IMR-90 (cell line): ENCODE data around the gene IQSEC1. TPM values are rescaled to one million over a fixed set of nuclear protein-coding genes. Genes with fewer than 3 reads are reported as not detected.

ENCODE experiments used
- ATAC-seq: fragments of 200-7000 bp; cut with Tn5 transposase; 2 replicates; pipeline ENCODE4 v1.9.1; 2020; ENCODE audit warnings: low read depth, mild to moderate bottlenecking, moderate library complexity
- BruUV-seq: library from RNA; stranded (reverse); fragments of 400-500 nt; replicated peaks from 2 replicates; lab custom pipeline; 2021; lab: Mats Ljungman, UMichigan
- CTCF ChIA-PET: fragments of 300-600 bp; formaldehyde crosslinking; extraction: SDS; loops from one replicate; lab custom pipeline; 2021; ENCODE audit warnings: antibody characterized with exemption; lab: Yijun Ruan, JAX
- POLR2A ChIA-PET: fragments of 300-600 bp; sonication (Branson Sonifier 250); formaldehyde crosslinking; loops from one replicate; lab custom pipeline; 2022; ENCODE audit warnings: antibody characterized with exemption; ENCODE audit not compliant: unreplicated experiment; lab: Charles Lee
- DNase-seq: peaks from one replicate; pipeline ENCODE4 v3.0.0; 2013
- H2AFZ ChIP-seq: replicated peaks from 2 replicates; pipeline ENCODE3; 2013; ENCODE audit warnings: low read length, mild to moderate bottlenecking; ENCODE audit not compliant: poor library complexity
- H2AK5ac ChIP-seq: 2 replicates; pipeline ENCODE4 v1.6.1; 2013; ENCODE audit warnings: low read depth, low read length, inconsistent platforms
- H2AK9ac ChIP-seq: replicated peaks from 2 replicates; pipeline ENCODE3; 2013; ENCODE audit warnings: mild to moderate bottlenecking, low read depth, low read length, moderate library complexity; ENCODE audit not compliant: poor library complexity
- H2BK120ac ChIP-seq: 2 replicates; pipeline ENCODE4 v1.6.1; 2013; ENCODE audit warnings: low read depth, low read length, inconsistent platforms
- H2BK15ac ChIP-seq: 3 replicates; pipeline ENCODE4 v1.6.1; 2013; ENCODE audit warnings: low read depth, low read length, inconsistent platforms
- H2BK20ac ChIP-seq: 2 replicates; pipeline ENCODE4 v1.6.1; 2013; ENCODE audit warnings: low read depth, mild to moderate bottlenecking, inconsistent platforms, low read length, moderate library complexity
- H2BK5ac ChIP-seq: 2 replicates; pipeline ENCODE4 v1.6.1; 2013; ENCODE audit warnings: mild to moderate bottlenecking, low read depth, low read length, inconsistent platforms; ENCODE audit not compliant: poor library complexity, severe bottlenecking
- H3K14ac ChIP-seq: replicated peaks from 2 replicates; pipeline ENCODE4 v1.6.1; 2013; ENCODE audit warnings: low read depth, low read length, inconsistent platforms
- H3K18ac ChIP-seq: 2 replicates; pipeline ENCODE4 v1.6.1; 2013; ENCODE audit warnings: low read depth, low read length, control low read depth
- H3K23ac ChIP-seq: 2 replicates; pipeline ENCODE4 v1.6.1; 2013; ENCODE audit warnings: low read depth, low read length, inconsistent platforms
- H3K27ac ChIP-seq: 2 replicates; pipeline ENCODE4 v1.5.1; 2013; ENCODE audit warnings: mild to moderate bottlenecking, control low read depth, low read length; ENCODE audit not compliant: insufficient read depth
- H3K27me3 ChIP-seq: 2 replicates; pipeline ENCODE4 v1.6.1; 2013; ENCODE audit warnings: low read length; ENCODE audit not compliant: control insufficient read depth, insufficient read depth
- H3K36me3 ChIP-seq: 2 replicates; pipeline ENCODE4 v1.6.1; 2013; ENCODE audit warnings: low read length, mixed read lengths; ENCODE audit not compliant: control insufficient read depth, insufficient read depth
- H3K4ac ChIP-seq: 2 replicates; pipeline ENCODE4 v1.6.1; 2013; ENCODE audit warnings: low read depth, low read length, inconsistent platforms
- H3K4me1 ChIP-seq: 2 replicates; pipeline ENCODE4 v1.6.1; 2013; ENCODE audit warnings: low read length, mixed read lengths; ENCODE audit not compliant: control insufficient read depth, insufficient read depth
- H3K4me2 ChIP-seq: 2 replicates; pipeline ENCODE4 v1.6.1; 2013; ENCODE audit warnings: low read depth, mild to moderate bottlenecking, control low read depth, low read length, moderate library complexity
- H3K4me3 ChIP-seq: 2 replicates; pipeline ENCODE4 v1.5.1; 2013; ENCODE audit warnings: low read depth, mild to moderate bottlenecking, control low read depth, low read length, moderate library complexity; ENCODE audit not compliant: insufficient read depth
- H3K56ac ChIP-seq: 2 replicates; pipeline ENCODE4 v1.6.1; 2013; ENCODE audit warnings: low read length, inconsistent platforms; ENCODE audit not compliant: insufficient read depth; ENCODE audit errors: extremely low read depth
- H3K79me1 ChIP-seq, 2 experiments: 2 replicates each; pipeline ENCODE4 v1.6.1; 2013; ENCODE audit warnings: low read length in 2 of 2, inconsistent platforms in 1 of 2, low read depth in 1 of 2
- H3K9ac ChIP-seq: 2 replicates; pipeline ENCODE4 v1.6.1; 2013; ENCODE audit warnings: low read depth, low read length, control low read depth
- H3K9me1 ChIP-seq: 2 replicates; pipeline ENCODE4 v1.6.1; 2013; ENCODE audit warnings: low read length, inconsistent platforms; ENCODE audit not compliant: insufficient read depth
- H3K9me3 ChIP-seq: 2 replicates; pipeline ENCODE4 v1.6.1; 2013; ENCODE audit warnings: low read length; ENCODE audit not compliant: control insufficient read depth, insufficient read depth
- H4K20me1 ChIP-seq: 2 replicates; pipeline ENCODE4 v1.6.1; 2013; ENCODE audit warnings: low read length, inconsistent platforms; ENCODE audit not compliant: insufficient read depth
- H4K5ac ChIP-seq: 2 replicates; pipeline ENCODE4 v1.6.1; 2013; ENCODE audit warnings: mild to moderate bottlenecking, low read depth, low read length, control low read depth
- H4K8ac ChIP-seq, 2 experiments: 2 replicates each; pipeline ENCODE4 v1.6.1; 2013; ENCODE audit warnings: low read depth in 2 of 2, low read length in 2 of 2, control low read depth in 1 of 2, inconsistent platforms in 1 of 2
- H4K91ac ChIP-seq: 2 replicates; pipeline ENCODE4 v1.6.1; 2013; ENCODE audit warnings: low read depth, low read length, inconsistent platforms; ENCODE audit not compliant: insufficient read depth
- BHLHE40 ChIP-seq: fragments of 150-350 bp; IDR thresholded peaks from 2 replicates; pipeline ENCODE4 v1.6.1; 2016; ENCODE audit warnings: mild to moderate bottlenecking, low read depth, low read length
- CEBPB ChIP-seq: IDR thresholded peaks from 2 replicates; pipeline ENCODE4 v1.6.1; 2012; ENCODE audit warnings: low read depth, low read length, improper control_type of control experiment
- CHD1 ChIP-seq: IDR thresholded peaks from 2 replicates; pipeline ENCODE4 v1.6.1; 2012; ENCODE audit warnings: low read depth, low read length, improper control_type of control experiment
- CTCF ChIP-seq: conservative IDR thresholded peaks from 2 replicates; pipeline ENCODE4 v1.5.1; 2012; ENCODE audit warnings: mild to moderate bottlenecking, low read depth, low read length, improper control_type of control experiment
- FOS ChIP-seq: fragments of 150-350 bp; IDR thresholded peaks from 2 replicates; pipeline ENCODE4 v1.6.1; 2016; ENCODE audit warnings: low read depth, low read length
- MAFK ChIP-seq: IDR thresholded peaks from 2 replicates; pipeline ENCODE4 v1.6.1; 2012; ENCODE audit warnings: low read depth, low read length, improper control_type of control experiment
- MAZ ChIP-seq: IDR thresholded peaks from 2 replicates; pipeline ENCODE4 v1.6.1; 2012; ENCODE audit warnings: low read depth, mild to moderate bottlenecking, low read length, improper control_type of control experiment, moderate library complexity, borderline replicate concordance
- MXI1 ChIP-seq: IDR thresholded peaks from 2 replicates; pipeline ENCODE4 v1.6.1; 2012; ENCODE audit warnings: low read depth, mild to moderate bottlenecking, low read length, moderate library complexity, borderline replicate concordance
- POLR2A ChIP-seq: IDR thresholded peaks from 2 replicates; pipeline ENCODE4 v1.6.1; 2012; ENCODE audit warnings: mild to moderate bottlenecking, low read depth, low read length
- RAD21 ChIP-seq: IDR thresholded peaks from 2 replicates; pipeline ENCODE4 v1.6.1; 2012; ENCODE audit warnings: low read length, improper control_type of control experiment
- RCOR1 ChIP-seq: IDR thresholded peaks from 2 replicates; pipeline ENCODE4 v1.6.1; 2012; ENCODE audit warnings: mild to moderate bottlenecking, low read length, improper control_type of control experiment; ENCODE audit not compliant: insufficient replicate concordance
- RFX5 ChIP-seq: IDR thresholded peaks from 2 replicates; pipeline ENCODE4 v1.8.0; 2012; ENCODE audit warnings: low read depth, mild to moderate bottlenecking, low read length, moderate library complexity
- SMC3 ChIP-seq: fragments of 150-350 bp; IDR thresholded peaks from 2 replicates; pipeline ENCODE4 v1.6.1; 2016; ENCODE audit warnings: low read depth, mild to moderate bottlenecking, antibody characterized with exemption, low read length, moderate library complexity
- USF2 ChIP-seq: fragments of 150-350 bp; IDR thresholded peaks from 2 replicates; pipeline ENCODE4 v1.6.1; 2017; ENCODE audit warnings: mild to moderate bottlenecking, antibody characterized with exemption, low read length, low read depth
- WGBS, 2 experiments: methylation state at CpG; one replicate each; pipeline versions ENCODE4 v1.1.5 to v1.1.7; 2013; ENCODE audit warnings: missing lambda C conversion rate in 2 of 2; ENCODE audit not compliant: insufficient read length in 1 of 2; ENCODE audit errors: extremely low coverage in 2 of 2; 5-methylcytosine and 5-hydroxymethylcytosine counted together
- dilution Hi-C: fragments of 300-500 bp; cut with HindIII; formaldehyde crosslinking; loops from one replicate; pipeline ENCODE4 v1.14.3; 2018; ENCODE audit warnings: low sequenced_read_pairs; ENCODE audit not compliant: unreplicated experiment
- in situ Hi-C: fragments of 300-500 bp; cut with MboI; formaldehyde crosslinking; loops from 3 replicates; pipeline ENCODE4 v1.14.3; 2019; ENCODE audit warnings: low sequenced_read_pairs, inconsistent platforms, mixed read lengths
- intact Hi-C: fragments of 100-400 bp; cut with micrococcal nuclease; formaldehyde crosslinking; loops from 2 replicates; pipeline ENCODE4 v1.10.0; 2022
- polyA plus RNA-seq, 3 experiments: library from polyadenylated mRNA; depleted of rRNA; stranded (reverse); fragments of >200 nt; gene quantifications; 2 replicates each; pipeline ENCODE4 v1.2.3, GENCODE V29; 2012; ENCODE audit warnings: low replicate concordance in 1 of 3
- total RNA-seq: library from RNA; depleted of rRNA; stranded (reverse); fragments of >200 nt; gene quantifications from 2 replicates; pipeline ENCODE4 v1.2.3, GENCODE V29; 2012
- TF ChIP-seq, protein P1 (sequence below): fragments of 150-350 bp; IDR thresholded peaks from 2 replicates; pipeline ENCODE4 v1.6.1; 2016; ENCODE audit warnings: low read depth, mild to moderate bottlenecking, low read length, moderate library complexity, borderline replicate concordance

The IQSEC1 gene
- total and polyA plus RNA-seq, 2 of the 4 experiments (the other 2 are of a cell fraction) = 5.9 to 11.9 TPM

- H4K20me1 ChIP-seq = no peaks in the 10 kb centered on the region
- no peak overlapping the region for H2BK120ac ChIP-seq
- DNase-seq (no peak), ATAC-seq (no peak)
- H2AK9ac ChIP-seq = no peak overlapping the region
- ChIA-PET POLR2A (no interaction called here), CTCF (no interaction called here)
- H3K4me1 ChIP-seq = no peaks in the 10 kb centered on the region
- no peak overlapping the region for H2AK5ac ChIP-seq
- H3K4me3 ChIP-seq = no peak overlapping the region
- dilution Hi-C loops (no loop called here), in situ Hi-C loops (no loop called here), intact Hi-C loops (no loop called here)
- no peak overlapping the region for H4K5ac ChIP-seq
- no peaks in the 10 kb centered on the region for H3K79me1 ChIP-seq
- 69% methylated on average over 6 of the region's 8 CpGs; no CpG with 5 or more reads in 1 of the 2 experiments for WGBS, 2 experiments
- TF ChIP-seq MXI1 (no peak), RCOR1 (no peak), RAD21 (no peak), SMC3 (no peak), FOS (no peak), RFX5 (no peak), USF2 (no peak), MAFK (no peak), BHLHE40 (no peak), CTCF (no peak), POLR2A (no peak), MAZ (no peak), CHD1 (no peak), CEBPB (no peak)
- TF ChIP-seq, protein P1, sequence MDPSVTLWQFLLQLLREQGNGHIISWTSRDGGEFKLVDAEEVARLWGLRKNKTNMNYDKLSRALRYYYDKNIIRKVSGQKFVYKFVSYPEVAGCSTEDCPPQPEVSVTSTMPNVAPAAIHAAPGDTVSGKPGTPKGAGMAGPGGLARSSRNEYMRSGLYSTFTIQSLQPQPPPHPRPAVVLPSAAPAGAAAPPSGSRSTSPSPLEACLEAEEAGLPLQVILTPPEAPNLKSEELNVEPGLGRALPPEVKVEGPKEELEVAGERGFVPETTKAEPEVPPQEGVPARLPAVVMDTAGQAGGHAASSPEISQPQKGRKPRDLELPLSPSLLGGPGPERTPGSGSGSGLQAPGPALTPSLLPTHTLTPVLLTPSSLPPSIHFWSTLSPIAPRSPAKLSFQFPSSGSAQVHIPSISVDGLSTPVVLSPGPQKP = no peak
- no peak overlapping the region for H3K27ac ChIP-seq
- H3K9me1 ChIP-seq = no peaks in the 10 kb centered on the region
- peaks cover 21% of the 10 kb centered on the region for H3K27me3 ChIP-seq
- no peak overlapping the region for H4K8ac ChIP-seq
- no peak overlapping the region for H3K23ac ChIP-seq
- no peak overlapping the region for H2BK5ac ChIP-seq
- BruUV-seq = no TSS peak
- no peak overlapping the region for H3K4ac ChIP-seq
- no peaks in the 10 kb centered on the region for H3K9me3 ChIP-seq
- no peak overlapping the region for H3K14ac ChIP-seq
- no peak overlapping the region for H3K18ac ChIP-seq
- H4K91ac ChIP-seq = no peak overlapping the region
- no peak overlapping the region for H3K56ac ChIP-seq
- H2AFZ ChIP-seq = no peak overlapping the region
- no peaks in the 10 kb centered on the region for H3K36me3 ChIP-seq
- H2BK20ac ChIP-seq = no peak overlapping the region
- H3K9ac ChIP-seq = no peak overlapping the region
- no peak overlapping the region for H2BK15ac ChIP-seq
- H3K4me2 ChIP-seq = no peak overlapping the region
These were observed 32.1 kb upstream of the IQSEC1 start for GRCh38 chr3:13105181-13105895.
